NCI-H2029 (cell line): Measurements from ENCODE around the gene GINM1.

ENCODE experiments used
- DNase-seq: peaks from one replicate; lab custom pipeline; 2025; lab: John Stamatoyannopoulos, UW

The GINM1 gene

GRCh38 chr6:149565527-149566409, at the start of gene GINM1:
Gene GINM1, plus strand, starts transcription at chr6:149566375. Its CDS starts 40 bp downstream, at chr6:149566415.
- peak; percentile 69 for DNase-seq

DNA sequence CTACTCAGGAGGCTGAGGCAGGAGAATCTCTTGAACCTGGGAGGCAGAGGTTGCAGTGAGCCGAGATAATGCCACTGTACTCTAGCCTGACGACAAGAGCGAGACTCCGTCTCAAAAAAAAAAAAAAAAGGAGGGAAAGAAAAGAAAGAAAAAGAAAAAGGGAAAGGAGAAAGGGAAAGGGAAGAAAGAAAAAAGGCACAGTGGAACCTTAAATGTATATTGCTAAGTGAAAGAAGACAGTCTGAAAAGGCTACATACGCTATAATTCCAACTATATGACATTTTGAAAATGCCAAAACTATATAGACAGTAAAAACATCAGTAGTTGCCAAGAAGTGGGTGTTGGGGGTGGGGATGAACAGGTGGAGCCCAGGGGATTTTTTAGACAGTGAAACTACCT, 36.5 kb upstream of the GINM1 start:
- DNase-seq: no peak

GRCh38 chr6:149534742-149535141, 31.4 kb upstream of the GINM1 start:
- DNase-seq: no peak

- no peak for DNase-seq
Measured at GRCh38 chr6:149541139-149541538, 25.0 kb upstream of the GINM1 start.

GRCh38 chr6:149544646-149545257, 21.4 kb upstream of the GINM1 start:
- DNase-seq: no peak

GRCh38 chr6:149545258-149545753, 20.9 kb upstream of the GINM1 start:
- DNase-seq: no peak

GRCh38 chr6:149545754-149546471, 20.3 kb upstream of the GINM1 start, which contains the start of gene PPIL4:
Gene PPIL4, minus strand, starts transcription at chr6:149546043. Its CDS starts 38 bp downstream, at chr6:149546005.
- DNase-seq: peak; percentile 61

DNA sequence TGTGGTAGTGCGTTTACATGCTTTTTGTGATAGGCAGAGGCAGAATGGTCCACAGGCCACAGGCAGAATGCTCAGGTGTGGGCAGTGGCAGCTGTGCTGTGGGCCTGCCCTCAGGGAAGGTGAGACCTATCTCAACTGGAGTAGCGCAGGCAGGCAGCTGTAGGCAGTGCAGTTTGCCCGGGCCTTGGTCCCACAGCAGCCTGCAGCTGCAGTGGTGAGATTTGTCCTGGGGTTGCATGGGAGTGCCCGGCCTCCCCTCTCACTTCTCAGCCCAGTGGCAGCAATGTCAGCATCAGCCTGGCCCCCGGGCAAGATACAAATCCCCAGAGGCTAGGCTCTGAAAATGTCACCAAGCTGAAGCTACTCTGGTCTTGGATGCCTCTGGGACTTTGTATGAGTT, 14.3 kb upstream of the GINM1 start:
- DNase-seq: no peak

DNA sequence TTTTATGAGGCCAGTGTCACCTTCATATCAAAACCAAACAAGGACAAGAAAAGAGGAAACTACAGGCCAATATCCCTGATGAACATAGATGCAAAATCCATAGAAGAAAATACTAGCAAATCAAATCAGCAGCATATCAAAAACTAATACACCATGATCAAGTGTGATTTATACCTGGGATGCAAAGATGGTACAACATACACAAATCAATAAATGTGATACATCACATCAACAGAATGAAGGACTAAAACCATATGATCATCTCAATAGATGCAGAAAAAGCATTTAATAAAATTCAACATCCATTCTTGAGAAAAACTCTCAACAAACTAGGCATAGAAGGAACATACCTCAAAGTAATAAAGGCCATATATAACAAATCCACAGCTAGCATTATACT, 8.1 kb upstream of the GINM1 start:
- DNase-seq: no peak

- no peak for DNase-seq
Measured at GRCh38 chr6:149559389-149559788, 6.8 kb upstream of the GINM1 start.

- no peak for DNase-seq
Measured at GRCh38 chr6:149560736-149561135, 5.4 kb upstream of the GINM1 start.

DNA sequence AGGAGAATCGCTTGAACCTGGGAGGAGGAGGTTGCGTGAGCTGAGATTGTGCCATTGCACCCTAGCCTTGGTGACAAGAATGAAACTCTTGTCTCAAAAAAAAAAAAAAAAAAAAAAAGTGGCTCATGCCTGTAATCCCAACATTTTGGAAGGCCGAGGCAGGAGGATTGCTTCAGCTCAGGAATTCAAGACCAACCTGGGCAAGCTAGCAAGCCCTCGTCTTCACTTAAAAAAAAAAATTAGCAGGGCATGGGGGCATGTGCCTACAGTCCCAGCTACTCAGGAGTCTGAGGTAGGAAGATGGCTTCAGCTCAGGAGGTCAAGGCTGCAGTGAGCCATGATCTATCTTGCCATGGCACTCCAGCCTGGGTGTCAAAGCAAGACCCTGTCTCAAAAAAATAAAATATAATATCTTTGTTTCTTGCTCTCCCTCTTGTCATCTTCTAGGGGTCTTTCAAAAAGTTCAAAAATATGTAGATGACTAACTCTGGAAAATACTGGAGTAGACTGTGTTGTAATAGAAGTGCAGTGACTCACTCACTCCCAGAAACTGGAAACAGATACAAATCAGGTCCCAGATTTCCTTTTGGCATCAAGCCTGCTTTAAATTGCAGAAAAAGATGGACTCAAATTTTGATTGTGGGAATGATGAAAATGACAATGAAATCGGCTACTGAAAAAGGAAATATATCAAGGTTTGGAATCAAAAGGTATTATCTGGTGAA, 2.8 kb upstream of the GINM1 start:
- no peak for DNase-seq

GRCh38 chr6:149563928-149564325, 2.2 kb upstream of the GINM1 start:
- DNase-seq: no peak

DNA sequence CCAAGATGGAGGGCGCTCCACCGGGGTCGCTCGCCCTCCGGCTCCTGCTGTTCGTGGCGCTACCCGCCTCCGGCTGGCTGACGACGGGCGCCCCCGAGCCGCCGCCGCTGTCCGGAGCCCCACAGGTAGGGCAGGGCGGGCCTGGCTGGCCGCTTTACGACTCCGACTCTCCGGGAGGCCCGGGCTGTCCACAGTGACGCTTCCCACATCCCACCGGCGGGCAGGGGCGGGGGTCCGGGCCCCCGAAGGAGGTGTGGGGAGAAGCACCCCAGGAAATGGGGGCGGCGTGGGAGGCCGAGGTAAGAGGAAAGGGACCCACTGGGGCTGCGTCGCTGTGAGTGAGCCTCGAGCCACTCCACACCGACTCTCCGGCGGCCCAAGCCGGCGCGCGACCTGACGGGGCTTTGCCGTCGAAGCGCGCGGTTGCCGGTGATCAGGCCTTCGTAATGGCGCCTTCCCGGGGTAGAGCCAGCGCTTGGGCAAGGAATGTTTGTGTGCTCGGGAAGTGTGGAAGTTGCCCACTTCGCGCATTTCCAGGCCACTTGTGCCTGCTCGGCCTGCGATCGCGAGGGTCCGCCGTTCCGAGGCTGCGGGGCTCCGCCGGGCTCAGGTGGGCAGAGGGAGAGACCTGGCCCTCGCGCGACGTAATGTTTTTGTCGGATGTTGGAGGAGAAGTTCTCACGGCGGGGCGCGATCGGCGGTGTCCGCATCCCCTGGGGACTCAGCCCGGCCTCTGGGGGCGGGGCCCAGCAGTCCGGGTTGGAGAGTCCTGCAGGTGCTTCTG, 427 bp downstream of the GINM1 start:
- peak; percentile 5 for DNase-seq

- no peak for DNase-seq
Measured at GRCh38 chr6:149567194-149567586, 1.0 kb downstream of the GINM1 start.

GRCh38 chr6:149567945-149568585, 1.9 kb downstream of the GINM1 start:
- no peak for DNase-seq

DNA sequence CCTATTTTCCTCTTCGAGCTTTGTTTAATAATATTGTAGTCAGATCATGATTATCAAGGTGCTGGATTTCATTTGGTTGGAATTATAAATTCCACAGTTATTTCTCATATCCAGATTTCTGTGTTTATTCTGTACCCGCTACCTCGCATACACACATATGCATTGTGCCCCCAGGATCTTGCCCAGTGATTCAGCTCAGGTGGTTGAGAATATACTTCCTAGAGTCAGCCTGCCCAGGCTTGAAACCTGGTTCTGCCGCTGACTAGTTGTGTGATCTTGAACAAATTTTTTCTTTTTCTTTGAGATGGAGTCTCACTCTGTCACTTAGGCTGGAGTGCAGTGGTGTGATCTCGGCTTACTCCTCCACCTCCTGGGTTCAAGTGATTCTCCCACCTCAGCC, 14.7 kb downstream of the GINM1 start:
- DNase-seq: no peak

- DNase-seq: no peak
Measured at GRCh38 chr6:149581349-149581748, 15.2 kb downstream of the GINM1 start.

DNA sequence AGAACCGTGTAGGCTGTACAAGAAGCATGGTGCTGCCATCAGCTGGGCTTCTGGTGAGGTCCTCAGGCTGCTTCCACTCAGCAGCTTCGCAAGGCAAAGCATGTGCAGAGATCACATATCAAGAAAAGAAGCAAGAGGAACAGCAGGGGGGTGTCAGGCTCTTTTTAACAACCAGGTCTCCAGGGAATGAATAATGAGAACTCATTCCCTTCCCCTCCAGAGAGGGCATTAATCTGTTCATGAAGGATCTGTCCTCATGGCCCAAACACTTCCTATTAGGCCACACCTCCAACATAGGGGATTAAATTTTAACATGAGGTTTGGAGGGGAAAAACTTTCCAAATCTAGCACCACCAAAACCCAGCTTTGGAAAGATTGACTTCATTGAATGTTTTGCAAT, 20.0 kb downstream of the GINM1 start:
- no peak for DNase-seq

DNA sequence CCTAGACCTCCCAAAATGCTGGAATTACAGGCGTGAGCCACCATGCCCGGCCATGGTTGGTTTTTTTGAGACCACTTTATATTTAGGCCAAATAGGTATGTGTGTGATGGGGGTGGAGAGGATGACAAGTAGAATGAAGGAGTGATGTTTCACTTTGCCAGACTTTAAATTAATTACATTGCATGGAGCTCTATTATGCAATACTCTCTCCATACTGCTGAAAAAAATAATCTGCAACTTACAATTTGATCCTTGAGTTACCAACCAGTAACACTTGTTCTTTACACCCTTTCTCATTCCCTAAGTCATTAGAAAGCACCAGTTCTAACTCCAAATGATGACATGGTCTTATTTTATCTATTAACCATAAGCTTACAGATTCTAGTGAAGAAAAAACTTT, 26.8 kb downstream of the GINM1 start:
- DNase-seq: no peak

DNA sequence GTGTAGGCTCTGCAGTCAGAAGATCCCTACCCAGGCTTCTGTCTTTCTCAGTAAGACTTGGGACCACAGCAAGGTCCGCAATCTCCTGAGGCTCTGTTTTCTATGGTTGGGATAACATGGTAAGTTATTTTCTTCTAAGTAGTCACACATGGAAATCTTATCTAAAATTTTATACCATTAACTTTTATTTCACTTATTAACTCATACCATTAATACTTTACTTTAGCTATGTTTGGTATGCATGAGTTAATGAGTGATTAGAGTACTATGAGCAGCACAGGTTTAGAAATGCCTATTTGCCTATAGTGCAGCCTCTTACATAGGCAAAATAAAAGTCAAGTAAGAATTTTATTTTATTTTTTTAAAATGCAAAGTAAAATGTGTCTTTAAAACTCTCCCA, 27.2 kb downstream of the GINM1 start:
- no peak for DNase-seq
